ENCODE measurements around the gene TRAPPC2B. TPM values are rescaled to one million over a fixed set of nuclear protein-coding genes. Genes with fewer than 3 reads are reported as not detected.

TRAPPC2B gene
- total and polyA plus RNA-seq, 2 of the 13 experiments (the other 11 are each of a cell fraction or from before 2014, with no cell fraction given) = 13.3 to 17.7 TPM

GRCh38 chr19:57320180-57321084, 42.9 kb upstream of the TRAPPC2B start, which contains the start of gene ZNF543 (continued):
- TF ChIP-seq TAF15 (IDR thresholded peaks at IDR 0.05; ENCODE audit: low read depth, low read length, poor library complexity, severe bottlenecking) (no peak), SMARCC2 (IDR thresholded peaks at IDR 0.05) (no peak), ZNF572 (CRISPR knock-in tag; IDR thresholded peaks at IDR 0.05) (no peak; the same call in 1 of the 2 replicates), ZUFSP (CRISPR knock-in tag; IDR thresholded peaks at IDR 0.05; ENCODE audit: borderline replicate concordance) (no peak), ELF1 (CRISPR knock-in tag; IDR thresholded peaks at IDR 0.05) (peak; percentile 77), CBFB (CRISPR knock-in tag; IDR thresholded peaks at IDR 0.05) (no peak), GZF1 (CRISPR knock-in tag; IDR thresholded peaks at IDR 0.05) (no peak; the same call in 1 of the 2 replicates), ZNF614 (CRISPR knock-in tag; IDR thresholded peaks at IDR 0.05; ENCODE audit: borderline replicate concordance) (peak; percentile 19; the same call in 1 of the 2 replicates), ZNF512B (CRISPR knock-in tag; IDR thresholded peaks at IDR 0.05; ENCODE audit: borderline replicate concordance) (no peak), ZNF574 (CRISPR knock-in tag; IDR thresholded peaks at IDR 0.05) (peak; percentile 87), KLF13 (CRISPR knock-in tag; IDR thresholded peaks at IDR 0.05) (no peak), ZSCAN30 (CRISPR knock-in tag; IDR thresholded peaks at IDR 0.05) (no peak), ZNF503 (CRISPR knock-in tag; IDR thresholded peaks at IDR 0.05) (no peak), MAFK (conservative IDR thresholded peaks at IDR 0.05 in 1 of 2, IDR thresholded peaks at IDR 0.05 in 1 of 2; ENCODE audit: low read length in 2 of 2) (no peak), ZNF782 (CRISPR knock-in tag; IDR thresholded peaks at IDR 0.05; ENCODE audit: borderline replicate concordance) (0 out of 2 replicates have a peak, but pooled peaks have one; percentile 63), FLYWCH1 (CRISPR knock-in tag; IDR thresholded peaks at IDR 0.05) (no peak), SNAPC5 (CRISPR knock-in tag; IDR thresholded peaks at IDR 0.05; ENCODE audit: borderline replicate concordance) (no peak), ATAD3A (CRISPR knock-in tag; IDR thresholded peaks at IDR 0.05) (no peak), ZNF20 (CRISPR knock-in tag; IDR thresholded peaks at IDR 0.05) (no peak), MIER2 (CRISPR knock-in tag; IDR thresholded peaks at IDR 0.05) (no peak)
